Measurements from ENCODE around the gene ACSS2. TPM values are rescaled to one million over a fixed set of nuclear protein-coding genes. Genes with fewer than 3 reads are reported as not detected.

The ACSS2 gene
- total and polyA plus RNA-seq, 2 experiments from 2014 or later = 26.1 to 49.3 TPM

DNA sequence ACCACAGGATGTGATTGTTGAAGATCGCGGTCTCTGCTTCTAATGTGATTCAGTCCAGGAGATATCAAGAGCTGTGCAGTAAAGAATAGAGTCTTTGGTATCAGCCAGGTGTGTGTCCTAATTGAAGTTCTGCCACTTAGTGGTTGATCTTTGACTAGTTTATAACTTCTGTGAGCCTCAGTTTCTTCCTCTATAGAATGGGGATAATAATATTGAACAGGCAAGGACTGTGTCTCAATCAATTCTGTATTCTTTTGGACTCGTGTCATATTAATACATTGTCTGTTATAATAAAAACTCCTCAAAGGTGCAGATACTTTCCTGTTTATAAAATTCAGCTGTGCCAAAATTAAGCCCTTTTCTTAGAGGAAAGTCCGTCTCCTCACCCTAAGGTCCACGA, 27.8 kb upstream of the ACSS2 start (continued):
- TF ChIP-seq, protein P1, sequence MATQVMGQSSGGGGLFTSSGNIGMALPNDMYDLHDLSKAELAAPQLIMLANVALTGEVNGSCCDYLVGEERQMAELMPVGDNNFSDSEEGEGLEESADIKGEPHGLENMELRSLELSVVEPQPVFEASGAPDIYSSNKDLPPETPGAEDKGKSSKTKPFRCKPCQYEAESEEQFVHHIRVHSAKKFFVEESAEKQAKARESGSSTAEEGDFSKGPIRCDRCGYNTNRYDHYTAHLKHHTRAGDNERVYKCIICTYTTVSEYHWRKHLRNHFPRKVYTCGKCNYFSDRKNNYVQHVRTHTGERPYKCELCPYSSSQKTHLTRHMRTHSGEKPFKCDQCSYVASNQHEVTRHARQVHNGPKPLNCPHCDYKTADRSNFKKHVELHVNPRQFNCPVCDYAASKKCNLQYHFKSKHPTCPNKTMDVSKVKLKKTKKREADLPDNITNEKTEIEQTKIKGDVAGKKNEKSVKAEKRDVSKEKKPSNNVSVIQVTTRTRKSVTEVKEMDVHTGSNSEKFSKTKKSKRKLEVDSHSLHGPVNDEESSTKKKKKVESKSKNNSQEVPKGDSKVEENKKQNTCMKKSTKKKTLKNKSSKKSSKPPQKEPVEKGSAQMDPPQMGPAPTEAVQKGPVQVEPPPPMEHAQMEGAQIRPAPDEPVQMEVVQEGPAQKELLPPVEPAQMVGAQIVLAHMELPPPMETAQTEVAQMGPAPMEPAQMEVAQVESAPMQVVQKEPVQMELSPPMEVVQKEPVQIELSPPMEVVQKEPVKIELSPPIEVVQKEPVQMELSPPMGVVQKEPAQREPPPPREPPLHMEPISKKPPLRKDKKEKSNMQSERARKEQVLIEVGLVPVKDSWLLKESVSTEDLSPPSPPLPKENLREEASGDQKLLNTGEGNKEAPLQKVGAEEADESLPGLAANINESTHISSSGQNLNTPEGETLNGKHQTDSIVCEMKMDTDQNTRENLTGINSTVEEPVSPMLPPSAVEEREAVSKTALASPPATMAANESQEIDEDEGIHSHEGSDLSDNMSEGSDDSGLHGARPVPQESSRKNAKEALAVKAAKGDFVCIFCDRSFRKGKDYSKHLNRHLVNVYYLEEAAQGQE (IDR thresholded peaks at IDR 0.05; ENCODE audit: unreplicated experiment) = no peak
- TF ChIP-seq, protein P2, sequence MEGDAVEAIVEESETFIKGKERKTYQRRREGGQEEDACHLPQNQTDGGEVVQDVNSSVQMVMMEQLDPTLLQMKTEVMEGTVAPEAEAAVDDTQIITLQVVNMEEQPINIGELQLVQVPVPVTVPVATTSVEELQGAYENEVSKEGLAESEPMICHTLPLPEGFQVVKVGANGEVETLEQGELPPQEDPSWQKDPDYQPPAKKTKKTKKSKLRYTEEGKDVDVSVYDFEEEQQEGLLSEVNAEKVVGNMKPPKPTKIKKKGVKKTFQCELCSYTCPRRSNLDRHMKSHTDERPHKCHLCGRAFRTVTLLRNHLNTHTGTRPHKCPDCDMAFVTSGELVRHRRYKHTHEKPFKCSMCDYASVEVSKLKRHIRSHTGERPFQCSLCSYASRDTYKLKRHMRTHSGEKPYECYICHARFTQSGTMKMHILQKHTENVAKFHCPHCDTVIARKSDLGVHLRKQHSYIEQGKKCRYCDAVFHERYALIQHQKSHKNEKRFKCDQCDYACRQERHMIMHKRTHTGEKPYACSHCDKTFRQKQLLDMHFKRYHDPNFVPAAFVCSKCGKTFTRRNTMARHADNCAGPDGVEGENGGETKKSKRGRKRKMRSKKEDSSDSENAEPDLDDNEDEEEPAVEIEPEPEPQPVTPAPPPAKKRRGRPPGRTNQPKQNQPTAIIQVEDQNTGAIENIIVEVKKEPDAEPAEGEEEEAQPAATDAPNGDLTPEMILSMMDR (conservative IDR thresholded peaks at IDR 0.05; ENCODE audit: low read depth in 2 of 2) = no peak

DNA sequence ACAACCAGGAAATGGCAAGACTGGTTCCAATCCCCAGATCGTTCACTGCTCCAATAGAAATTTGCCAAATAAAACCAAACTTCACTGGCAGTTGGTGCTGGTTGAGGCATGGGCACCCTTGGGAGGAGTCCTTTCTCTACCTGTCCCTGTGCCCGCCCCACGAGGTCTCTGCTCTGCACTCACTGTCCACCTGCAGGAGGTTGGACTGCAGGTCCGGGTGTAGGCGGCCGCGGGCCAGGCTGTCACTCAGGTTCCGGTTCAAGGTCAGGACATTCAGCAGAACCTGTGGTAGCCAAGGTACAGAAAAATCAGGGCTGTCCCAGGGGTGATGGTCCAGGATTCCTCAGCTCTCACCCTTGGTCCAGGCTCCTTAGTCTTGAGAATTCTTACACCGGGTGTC, 26.6 kb upstream of the ACSS2 start:
- no peaks in the 10 kb centered on the region for H3K9me3 Mint-ChIP-seq
- Histone ChIP-seq H3K4me3 (no peak overlapping the region), H3K79me2 (replicated peaks; ENCODE audit: insufficient read depth) (no peaks in the 10 kb centered on the region), H3K27ac (ENCODE audit: low read depth) (no peak overlapping the region), H3K27me3 (ENCODE audit: insufficient read depth) (no peaks in the 10 kb centered on the region), H3K4me1 (ENCODE audit: insufficient read depth) (no peaks in the 10 kb centered on the region), H3K36me3 (ENCODE audit: insufficient read depth) (no peaks in the 10 kb centered on the region; the same call in 1 of the 2 replicates), H2AFZ (no peak overlapping the region), H3K9me2 (ENCODE audit: insufficient read depth) (no peaks in the 10 kb centered on the region), H4K20me1 (replicated peaks; ENCODE audit: insufficient read depth) (0 out of 2 replicates have a peak, but pooled peaks cover 6% of the 10 kb centered on the region), H3F3A (replicated peaks; ENCODE audit: low read depth) (no peaks in the 10 kb centered on the region), H3K4me2 (no peak overlapping the region)
- H3K36me3 Mint-ChIP-seq (ENCODE audit: low read depth) = peaks cover 14% of the 10 kb centered on the region
- no peak overlapping the region for H3K27ac Mint-ChIP-seq
- peaks cover 1% of the 10 kb centered on the region for H3K27me3 Mint-ChIP-seq (ENCODE audit: insufficient read depth, low read depth, poor library complexity)
- ATAC-seq (no peak), DNase-seq (ENCODE audit: low spot score) (no peak)
- no peak overlapping the region for H3K4me3 Mint-ChIP-seq
- TF ChIP-seq JUNB (IDR thresholded peaks at IDR 0.05; ENCODE audit: unreplicated experiment) = no peak
- no peak for TF ChIP-seq STAT1 (IDR thresholded peaks at IDR 0.05; ENCODE audit: unreplicated experiment)
- no peak for TF ChIP-seq POLR2AphosphoS5 (IDR thresholded peaks at IDR 0.05; ENCODE audit: low read depth)
- TF ChIP-seq, protein P3, sequence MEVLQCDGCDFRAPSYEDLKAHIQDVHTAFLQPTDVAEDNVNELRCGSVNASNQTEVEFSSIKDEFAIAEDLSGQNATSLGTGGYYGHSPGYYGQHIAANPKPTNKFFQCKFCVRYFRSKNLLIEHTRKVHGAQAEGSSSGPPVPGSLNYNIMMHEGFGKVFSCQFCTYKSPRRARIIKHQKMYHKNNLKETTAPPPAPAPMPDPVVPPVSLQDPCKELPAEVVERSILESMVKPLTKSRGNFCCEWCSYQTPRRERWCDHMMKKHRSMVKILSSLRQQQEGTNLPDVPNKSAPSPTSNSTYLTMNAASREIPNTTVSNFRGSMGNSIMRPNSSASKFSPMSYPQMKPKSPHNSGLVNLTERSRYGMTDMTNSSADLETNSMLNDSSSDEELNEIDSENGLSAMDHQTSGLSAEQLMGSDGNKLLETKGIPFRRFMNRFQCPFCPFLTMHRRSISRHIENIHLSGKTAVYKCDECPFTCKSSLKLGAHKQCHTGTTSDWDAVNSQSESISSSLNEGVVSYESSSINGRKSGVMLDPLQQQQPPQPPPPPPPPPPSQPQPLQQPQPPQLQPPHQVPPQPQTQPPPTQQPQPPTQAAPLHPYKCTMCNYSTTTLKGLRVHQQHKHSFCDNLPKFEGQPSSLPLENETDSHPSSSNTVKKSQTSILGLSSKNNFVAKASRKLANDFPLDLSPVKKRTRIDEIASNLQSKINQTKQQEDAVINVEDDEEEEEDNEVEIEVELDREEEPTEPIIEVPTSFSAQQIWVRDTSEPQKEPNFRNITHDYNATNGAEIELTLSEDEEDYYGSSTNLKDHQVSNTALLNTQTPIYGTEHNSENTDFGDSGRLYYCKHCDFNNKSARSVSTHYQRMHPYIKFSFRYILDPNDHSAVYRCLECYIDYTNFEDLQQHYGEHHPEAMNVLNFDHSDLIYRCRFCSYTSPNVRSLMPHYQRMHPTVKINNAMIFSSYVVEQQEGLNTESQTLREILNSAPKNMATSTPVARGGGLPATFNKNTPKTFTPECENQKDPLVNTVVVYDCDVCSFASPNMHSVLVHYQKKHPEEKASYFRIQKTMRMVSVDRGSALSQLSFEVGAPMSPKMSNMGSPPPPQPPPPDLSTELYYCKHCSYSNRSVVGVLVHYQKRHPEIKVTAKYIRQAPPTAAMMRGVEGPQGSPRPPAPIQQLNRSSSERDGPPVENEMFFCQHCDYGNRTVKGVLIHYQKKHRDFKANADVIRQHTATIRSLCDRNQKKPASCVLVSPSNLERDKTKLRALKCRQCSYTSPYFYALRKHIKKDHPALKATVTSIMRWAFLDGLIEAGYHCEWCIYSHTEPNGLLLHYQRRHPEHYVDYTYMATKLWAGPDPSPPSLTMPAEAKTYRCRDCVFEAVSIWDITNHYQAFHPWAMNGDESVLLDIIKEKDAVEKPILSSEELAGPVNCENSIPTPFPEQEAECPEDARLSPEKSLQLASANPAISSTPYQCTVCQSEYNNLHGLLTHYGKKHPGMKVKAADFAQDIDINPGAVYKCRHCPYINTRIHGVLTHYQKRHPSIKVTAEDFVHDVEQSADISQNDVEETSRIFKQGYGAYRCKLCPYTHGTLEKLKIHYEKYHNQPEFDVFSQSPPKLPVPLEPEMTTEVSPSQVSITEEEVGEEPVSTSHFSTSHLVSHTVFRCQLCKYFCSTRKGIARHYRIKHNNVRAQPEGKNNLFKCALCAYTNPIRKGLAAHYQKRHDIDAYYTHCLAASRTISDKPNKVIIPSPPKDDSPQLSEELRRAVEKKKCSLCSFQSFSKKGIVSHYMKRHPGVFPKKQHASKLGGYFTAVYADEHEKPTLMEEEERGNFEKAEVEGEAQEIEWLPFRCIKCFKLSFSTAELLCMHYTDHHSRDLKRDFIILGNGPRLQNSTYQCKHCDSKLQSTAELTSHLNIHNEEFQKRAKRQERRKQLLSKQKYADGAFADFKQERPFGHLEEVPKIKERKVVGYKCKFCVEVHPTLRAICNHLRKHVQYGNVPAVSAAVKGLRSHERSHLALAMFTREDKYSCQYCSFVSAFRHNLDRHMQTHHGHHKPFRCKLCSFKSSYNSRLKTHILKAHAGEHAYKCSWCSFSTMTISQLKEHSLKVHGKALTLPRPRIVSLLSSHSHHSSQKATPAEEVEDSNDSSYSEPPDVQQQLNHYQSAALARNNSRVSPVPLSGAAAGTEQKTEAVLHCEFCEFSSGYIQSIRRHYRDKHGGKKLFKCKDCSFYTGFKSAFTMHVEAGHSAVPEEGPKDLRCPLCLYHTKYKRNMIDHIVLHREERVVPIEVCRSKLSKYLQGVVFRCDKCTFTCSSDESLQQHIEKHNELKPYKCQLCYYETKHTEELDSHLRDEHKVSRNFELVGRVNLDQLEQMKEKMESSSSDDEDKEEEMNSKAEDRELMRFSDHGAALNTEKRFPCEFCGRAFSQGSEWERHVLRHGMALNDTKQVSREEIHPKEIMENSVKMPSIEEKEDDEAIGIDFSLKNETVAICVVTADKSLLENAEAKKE (CRISPR knock-in tag; IDR thresholded peaks at IDR 0.05) = no peak
- H3K4me1 Mint-ChIP-seq = no peaks in the 10 kb centered on the region

All from GM23338 (cell line).